GM19467 (cell line): ENCODE data around the gene TSC1.

Experiments used
- ATAC-seq: cut with Tn5 transposase; IDR thresholded peaks from one replicate; pipeline ENCODE4 v1.9.1; 2021; ENCODE audit warnings: mild to moderate bottlenecking, moderate library complexity; ENCODE audit not compliant: unreplicated experiment

Gene TSC1

GRCh38 chr9:132942541-132943182, 1.8 kb downstream of the TSC1 start:
- ATAC-seq = no peak

GRCh38 chr9:132939169-132939568, 5.2 kb downstream of the TSC1 start:
- ATAC-seq = no peak

- ATAC-seq = no peak
These were observed 6.9 kb downstream of the TSC1 start for GRCh38 chr9:132937463-132937901.

- no peak for ATAC-seq
These were observed 9.4 kb downstream of the TSC1 start for GRCh38 chr9:132935026-132935425.

GRCh38 chr9:132931178-132931735, 13.2 kb downstream of the TSC1 start:
- ATAC-seq = no peak

GRCh38 chr9:132927704-132928103, 16.7 kb downstream of the TSC1 start:
- no peak for ATAC-seq

GRCh38 chr9:132923346-132923902, 21.0 kb downstream of the TSC1 start:
- no peak for ATAC-seq

- ATAC-seq = no peak
These were observed 24.7 kb downstream of the TSC1 start for GRCh38 chr9:132919614-132920268.

DNA sequence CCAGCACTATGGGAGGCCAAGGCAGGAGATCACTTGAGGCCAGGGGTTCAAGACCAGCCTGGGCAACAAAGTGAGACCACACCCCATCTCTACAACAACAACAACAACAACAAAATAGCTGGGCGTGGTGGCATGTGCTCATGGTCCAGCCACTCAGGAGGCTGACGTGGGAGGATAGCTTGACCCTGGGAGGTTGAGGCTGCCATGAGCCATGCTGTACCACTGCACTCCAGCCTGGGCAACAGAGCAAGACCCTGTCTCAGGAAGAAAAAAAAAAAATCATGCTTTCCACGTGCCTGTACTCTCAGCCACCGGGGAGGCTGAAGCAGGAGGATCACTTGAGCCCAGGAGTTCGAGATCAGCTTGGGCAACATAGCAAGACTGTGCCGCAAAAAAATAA, 29.5 kb downstream of the TSC1 start:
- no peak for ATAC-seq

DNA sequence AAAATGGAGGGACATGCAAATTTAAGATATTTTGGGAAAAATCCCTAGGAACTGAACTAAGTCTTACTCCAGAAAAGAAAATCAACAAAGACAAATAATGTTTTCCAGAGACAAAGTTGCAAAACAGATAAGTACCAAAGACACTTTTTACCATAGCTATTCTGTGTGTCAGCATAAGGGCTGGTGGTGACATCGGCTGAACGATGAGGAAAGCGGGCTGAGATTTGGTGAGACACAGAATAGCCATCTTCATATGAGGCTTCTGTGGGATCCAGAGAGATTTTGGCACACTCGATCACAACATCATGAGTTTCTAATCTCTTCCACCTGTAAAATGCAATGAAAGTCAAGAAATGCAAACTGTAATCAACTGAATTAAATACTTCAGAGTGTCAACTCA, 32.3 kb downstream of the TSC1 start:
- ATAC-seq = no peak

DNA sequence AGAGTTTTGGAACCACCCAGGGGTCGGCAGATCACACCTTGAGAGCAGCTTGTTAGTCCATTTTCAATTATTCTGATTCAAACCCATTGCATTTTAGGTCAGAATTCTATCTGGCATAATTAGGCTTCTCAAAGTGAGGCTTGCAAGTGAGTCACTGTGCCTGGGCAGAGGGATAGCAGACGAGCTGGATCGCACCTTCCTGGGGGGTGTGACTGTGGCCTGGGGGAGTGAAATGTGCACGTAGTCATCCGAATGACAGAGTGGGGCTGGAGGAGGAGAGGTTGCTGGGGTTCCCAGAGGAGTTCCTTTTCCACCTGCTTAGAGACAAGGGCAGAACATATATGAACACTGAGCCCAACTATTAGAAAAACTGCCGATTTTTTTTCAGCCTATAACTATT, 34.0 kb downstream of the TSC1 start:
- no peak for ATAC-seq

DNA sequence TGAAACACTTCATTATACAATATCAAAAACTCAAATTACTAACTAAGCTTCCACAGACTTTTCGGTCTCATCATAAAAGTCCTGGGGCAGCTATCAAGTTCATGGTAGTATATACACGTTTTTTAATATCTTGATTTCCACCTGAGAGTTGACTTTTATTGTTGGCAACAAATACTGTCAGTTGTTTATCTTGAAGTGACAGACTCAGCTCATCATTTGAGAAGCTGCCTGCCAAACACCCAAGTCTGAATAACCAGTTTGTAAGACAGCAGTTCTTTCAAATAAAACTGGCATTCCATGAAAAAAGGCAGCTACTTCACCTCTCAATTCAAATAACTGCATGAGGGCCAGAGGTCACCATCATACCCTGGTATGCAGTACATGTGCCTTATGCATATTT, 35.1 kb downstream of the TSC1 start:
- ATAC-seq = no peak

DNA sequence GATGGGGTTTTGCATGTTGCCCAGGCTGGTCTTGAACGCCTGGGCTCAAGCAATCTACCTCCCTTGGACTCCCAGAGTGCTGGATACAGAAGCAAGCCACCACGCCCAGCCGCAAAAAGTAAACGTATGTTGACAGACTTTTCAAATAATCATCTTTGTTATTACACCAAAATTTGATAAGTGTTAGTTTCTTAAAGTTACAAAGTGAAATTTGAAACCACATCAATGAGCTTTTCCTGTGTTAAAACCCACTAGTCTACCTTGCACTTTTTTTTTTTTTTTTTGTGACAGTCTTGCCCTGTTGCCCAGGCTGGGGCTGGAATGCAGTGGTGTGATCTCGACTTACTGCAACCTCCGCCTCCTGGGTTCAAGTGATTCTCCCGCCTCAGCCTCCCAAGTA, 35.8 kb downstream of the TSC1 start:
- ATAC-seq = no peak

DNA sequence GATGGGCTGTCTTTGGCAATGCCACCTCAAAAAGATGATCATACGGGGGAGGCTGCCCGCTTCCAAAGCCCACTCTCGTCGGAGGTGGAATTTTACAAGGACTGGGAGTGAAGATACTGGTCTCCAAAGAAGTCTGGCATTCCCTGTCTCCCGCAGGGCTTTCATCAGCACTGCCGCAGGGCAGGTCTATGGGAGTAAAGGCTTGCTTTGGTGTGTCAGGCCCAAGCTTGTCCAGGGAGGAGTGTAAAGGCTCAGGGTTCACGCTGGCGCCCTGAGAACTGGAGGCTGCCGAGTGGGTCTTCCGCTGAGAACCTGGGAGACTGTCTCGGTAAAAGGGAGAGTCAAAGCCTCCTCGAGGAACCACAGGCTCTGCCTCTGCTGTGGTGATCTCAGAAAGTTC, 38.7 kb downstream of the TSC1 start:
- no peak for ATAC-seq

- no peak for ATAC-seq
These were observed 40.6 kb downstream of the TSC1 start for GRCh38 chr9:132903574-132904492.

GRCh38 chr9:132901858-132902831, 42.3 kb downstream of the TSC1 start:
- ATAC-seq = no peak

DNA sequence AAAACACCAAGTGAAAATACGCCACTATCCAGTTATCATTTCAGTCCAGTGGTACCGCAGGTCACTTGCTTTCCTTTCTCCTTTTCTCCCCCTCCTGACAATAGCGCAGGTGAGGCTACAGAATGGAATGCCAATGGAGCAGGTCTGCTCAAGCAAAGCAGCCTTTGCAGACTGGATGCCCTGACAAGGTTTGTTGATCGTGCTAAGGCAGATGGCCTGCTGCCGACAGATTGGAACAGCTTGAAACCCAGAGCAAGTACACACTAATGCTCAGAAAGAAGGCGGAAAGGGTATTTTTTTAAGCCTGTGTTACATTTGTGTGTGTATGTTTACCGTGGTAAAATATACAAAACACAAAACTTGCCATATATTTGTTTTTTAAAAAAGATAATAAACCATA, 46.4 kb downstream of the TSC1 start:
- ATAC-seq = no peak

GRCh38 chr9:132896906-132897305, 47.5 kb downstream of the TSC1 start:
- no peak for ATAC-seq

GRCh38 chr9:132896264-132896663, 48.2 kb downstream of the TSC1 start:
- no peak for ATAC-seq
